ENCODE measurements around the gene KRT15.

KRT15 gene

GRCh38 chr17:41523225-41523593 is 4.5 kb upstream of the KRT15 start:
- DNase-seq: no peak

GRCh38 chr17:41522301-41523224 is 3.9 kb upstream of the KRT15 start:
- no peak for DNase-seq

GRCh38 chr17:41521574-41522261 is 3.0 kb upstream of the KRT15 start:
- no peak for DNase-seq

- no peak for DNase-seq
These were observed 2.3 kb upstream of the KRT15 start for GRCh38 chr17:41520821-41521521.

- no peak for DNase-seq
These were observed 973 bp upstream of the KRT15 start for GRCh38 chr17:41519501-41520224.

- no peak for DNase-seq
These were observed 659 bp downstream of the KRT15 start for GRCh38 chr17:41518031-41518430.

- DNase-seq: no peak
These were observed 1.8 kb downstream of the KRT15 start for GRCh38 chr17:41516830-41517283.

- no peak for DNase-seq
These were observed 2.4 kb downstream of the KRT15 start for GRCh38 chr17:41516147-41516829.

- DNase-seq: no peak
These were observed 5.5 kb downstream of the KRT15 start for GRCh38 chr17:41513168-41513547.

- DNase-seq: no peak
These were observed 6.0 kb downstream of the KRT15 start for GRCh38 chr17:41512546-41513167.

- no peak for DNase-seq
These were observed 7.0 kb downstream of the KRT15 start for GRCh38 chr17:41511716-41512115.

- DNase-seq: no peak
These were observed 7.6 kb downstream of the KRT15 start for GRCh38 chr17:41511116-41511515.

- no peak for DNase-seq
These were observed 8.2 kb downstream of the KRT15 start for GRCh38 chr17:41510251-41511065.

- no peak for DNase-seq
These were observed 11.3 kb downstream of the KRT15 start for GRCh38 chr17:41507315-41507880.

- DNase-seq: peak; percentile 23
These were observed 12.6 kb downstream of the KRT15 start for GRCh38 chr17:41505809-41506767.

GRCh38 chr17:41505007-41505808 is 13.5 kb downstream of the KRT15 start, which contains the start of gene KRT13:
Gene KRT13 (minus strand): TSS chr17:41505612. CDS start chr17:41505550, 62 bp downstream.
- no peak for DNase-seq

GRCh38 chr17:41504246-41504977 is 14.3 kb downstream of the KRT15 start:
- DNase-seq: no peak
